ENCODE data around the gene SLC29A4. TPM values are rescaled to one million over a fixed set of nuclear protein-coding genes. Genes with fewer than 3 reads are reported as not detected.

The SLC29A4 gene
- total and polyA plus RNA-seq, 2 of the 13 experiments (the other 11 are each of a cell fraction or from before 2014, with no cell fraction given): 29.7 to 31.7 TPM

- TF ChIP-seq ZNF687 (CRISPR knock-in tag; IDR thresholded peaks at IDR 0.05) (peak; percentile 39), THRA (CRISPR knock-in tag; IDR thresholded peaks at IDR 0.05; ENCODE audit: borderline replicate concordance) (peak; percentile 82), ZNF33A (CRISPR knock-in tag; IDR thresholded peaks at IDR 0.05; ENCODE audit: borderline replicate concordance) (no peak), ZFY (CRISPR knock-in tag; IDR thresholded peaks at IDR 0.05) (peak; percentile 39; the same call in 1 of the 2 replicates), ZNF263 (CRISPR knock-in tag; IDR thresholded peaks at IDR 0.05) (0 out of 2 replicates have a peak, but pooled peaks have one; percentile 21), ZBTB20 (CRISPR knock-in tag; IDR thresholded peaks at IDR 0.05; ENCODE audit: borderline replicate concordance, low read depth) (peak; percentile 69; the same call in 1 of the 2 replicates), CHD4 (IDR thresholded peaks at IDR 0.05; ENCODE audit: borderline replicate concordance, low read length) (no peak), KDM3A (CRISPR knock-in tag; IDR thresholded peaks at IDR 0.05; ENCODE audit: low read depth) (no peak), HMGXB3 (CRISPR knock-in tag; IDR thresholded peaks at IDR 0.05; ENCODE audit: borderline replicate concordance) (no peak), KLF12 (CRISPR knock-in tag; IDR thresholded peaks at IDR 0.05; ENCODE audit: borderline replicate concordance) (no peak), CCAR2 (optimal IDR thresholded peaks at IDR 0.05; ENCODE audit: low read depth, low read length) (no peak), ZNF513 (CRISPR knock-in tag; conservative IDR thresholded peaks at IDR 0.05) (no peak), CSRNP1 (CRISPR knock-in tag; IDR thresholded peaks at IDR 0.05) (peak; percentile 38; the same call in 1 of the 2 replicates)
Measured at GRCh38 chr7:5283421-5284303, 919 bp downstream of the SLC29A4 start (continued).
